GM19240 (cell line): ENCODE data around the gene ZBTB46.
"Not testable (repeated sequence)": the region's sequence is repeated elsewhere in the genome, so short reads cannot be mapped to it uniquely, and the experiment has no call there.

Experiments
- DNase-seq: peaks from one replicate; pipeline ENCODE4 v3.0.0; 2011; ENCODE audit warnings: low spot score; ENCODE audit not compliant: insufficient read length

The ZBTB46 gene

DNA sequence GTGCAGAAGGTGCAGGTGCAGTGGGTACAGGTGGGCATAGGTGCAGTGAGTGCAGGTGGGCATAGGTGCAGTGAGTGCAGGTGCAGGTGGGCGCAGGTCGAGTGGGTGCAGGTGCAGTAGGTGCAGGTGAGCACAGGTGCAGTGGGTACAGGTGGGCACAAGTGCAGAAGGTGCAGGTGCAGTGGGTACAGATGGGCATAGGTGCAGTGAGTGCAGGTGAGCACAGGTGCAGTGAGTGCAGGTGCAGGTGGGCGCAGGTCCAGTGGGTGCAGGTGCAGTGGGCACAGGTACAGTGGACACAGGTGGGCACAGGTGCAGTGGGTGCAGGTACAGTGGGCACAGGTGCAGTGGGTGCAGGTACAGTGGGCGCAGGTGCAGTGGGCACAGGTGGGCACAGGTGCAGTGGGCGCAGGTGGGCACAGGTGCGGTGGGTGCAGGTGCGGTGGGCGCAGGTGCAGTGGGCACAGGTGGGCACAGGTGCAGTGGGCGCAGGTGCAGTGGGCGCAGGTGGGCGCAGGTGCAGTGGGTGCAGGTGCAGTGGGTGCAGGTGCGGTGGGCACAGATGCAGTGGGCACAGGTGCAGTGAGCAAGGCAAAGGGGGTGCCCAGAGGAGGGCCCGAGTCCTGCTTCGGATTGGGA, 15.3 kb downstream of the ZBTB46 start:
- no peak for DNase-seq

DNA sequence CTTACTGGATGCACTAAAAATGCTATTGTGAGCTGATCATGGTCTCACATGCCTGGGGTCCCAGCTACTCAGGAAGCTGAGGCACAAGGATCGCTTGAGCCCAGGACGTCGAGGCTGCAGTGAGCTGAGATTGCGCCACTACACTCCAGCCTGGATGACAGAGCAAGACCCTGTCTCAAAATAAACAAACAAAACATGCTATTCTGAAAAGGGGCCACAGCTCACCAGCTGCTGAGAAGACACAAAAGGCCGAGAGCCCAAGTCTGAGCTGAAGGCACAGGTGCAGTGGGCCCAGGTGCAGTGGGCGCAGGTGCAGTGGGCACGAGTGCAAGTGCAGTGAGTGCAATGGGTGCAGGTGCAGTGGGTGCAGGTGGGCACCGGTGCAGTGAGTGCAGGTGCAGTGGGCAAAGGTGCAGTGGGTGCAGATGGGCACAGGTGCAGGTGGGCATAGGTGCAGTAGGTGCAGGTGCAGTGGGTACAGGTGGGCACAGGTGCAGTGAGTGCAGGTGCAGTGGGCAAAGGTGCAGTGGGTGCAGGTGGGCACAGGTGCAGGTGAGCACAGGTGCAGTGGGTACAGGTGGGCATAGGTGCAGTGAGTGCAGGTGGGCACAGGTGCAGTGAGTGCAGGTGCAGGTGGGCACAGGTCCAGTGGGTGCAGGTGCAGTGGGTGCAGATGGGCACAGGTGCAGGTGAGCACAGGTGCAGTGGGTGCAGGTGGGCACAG, 16.0 kb downstream of the ZBTB46 start:
- no peak for DNase-seq

DNA sequence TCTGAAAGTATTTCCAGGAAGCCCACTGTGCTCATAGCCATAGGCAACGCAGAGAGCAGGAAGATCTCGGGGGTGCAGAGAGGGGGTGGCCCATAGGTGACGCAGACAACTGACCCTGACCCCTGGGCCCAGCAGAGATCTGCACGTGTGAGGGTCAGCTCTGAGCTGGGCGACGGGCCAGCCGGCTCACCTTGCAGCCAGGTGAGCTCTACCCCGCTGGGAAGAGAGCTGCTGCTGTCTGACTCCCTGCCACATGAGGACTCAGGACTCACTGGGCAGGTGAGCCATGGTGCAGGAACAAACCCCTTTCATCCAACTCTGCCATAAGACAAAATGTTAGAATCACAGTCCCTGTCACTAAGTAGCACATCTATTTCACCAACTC, 19.6 kb downstream of the ZBTB46 start:
- DNase-seq, result no peak

DNA sequence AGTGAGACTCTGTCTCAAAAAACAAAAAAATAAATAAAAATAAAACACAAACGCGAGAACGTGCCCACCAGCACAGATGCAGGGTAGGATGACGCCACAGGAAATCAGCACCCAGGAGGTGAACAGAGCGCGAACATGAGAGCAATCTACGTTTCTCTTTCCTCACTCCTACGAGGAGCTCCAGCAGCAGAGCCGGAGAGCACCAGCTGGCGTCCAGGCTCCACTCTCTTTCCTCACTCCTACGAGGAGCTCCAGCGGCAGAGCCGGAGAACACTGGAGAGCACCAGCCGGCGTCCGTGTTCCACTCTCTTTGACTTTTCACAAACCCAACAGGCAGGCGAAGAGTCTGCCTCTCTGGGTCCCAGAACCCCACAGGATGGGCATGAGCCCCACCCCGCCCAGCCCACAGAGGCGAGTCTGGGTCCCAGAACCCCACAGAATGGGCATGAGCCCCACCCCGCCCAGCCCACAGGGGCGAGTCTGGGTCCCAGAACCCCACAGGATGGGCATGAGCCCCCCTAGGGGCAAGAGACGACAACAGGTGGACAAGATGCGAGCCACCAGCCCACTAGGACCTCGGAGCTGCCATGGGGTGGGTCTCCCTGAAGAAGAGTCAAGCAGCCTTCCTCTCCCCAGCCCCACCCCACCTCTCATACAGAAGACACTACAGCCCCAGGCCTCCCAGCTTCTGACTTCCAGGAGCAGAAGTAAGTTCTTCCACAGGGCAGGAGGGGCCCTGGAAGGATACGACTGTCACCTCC, 20.2 kb downstream of the ZBTB46 start:
- no peak for DNase-seq

- no peak for DNase-seq
These were observed 21.2 kb downstream of the ZBTB46 start for GRCh38 chr20:63809856-63810255.

GRCh38 chr20:63808964-63809674, 21.9 kb downstream of the ZBTB46 start:
- DNase-seq, result no peak

DNA sequence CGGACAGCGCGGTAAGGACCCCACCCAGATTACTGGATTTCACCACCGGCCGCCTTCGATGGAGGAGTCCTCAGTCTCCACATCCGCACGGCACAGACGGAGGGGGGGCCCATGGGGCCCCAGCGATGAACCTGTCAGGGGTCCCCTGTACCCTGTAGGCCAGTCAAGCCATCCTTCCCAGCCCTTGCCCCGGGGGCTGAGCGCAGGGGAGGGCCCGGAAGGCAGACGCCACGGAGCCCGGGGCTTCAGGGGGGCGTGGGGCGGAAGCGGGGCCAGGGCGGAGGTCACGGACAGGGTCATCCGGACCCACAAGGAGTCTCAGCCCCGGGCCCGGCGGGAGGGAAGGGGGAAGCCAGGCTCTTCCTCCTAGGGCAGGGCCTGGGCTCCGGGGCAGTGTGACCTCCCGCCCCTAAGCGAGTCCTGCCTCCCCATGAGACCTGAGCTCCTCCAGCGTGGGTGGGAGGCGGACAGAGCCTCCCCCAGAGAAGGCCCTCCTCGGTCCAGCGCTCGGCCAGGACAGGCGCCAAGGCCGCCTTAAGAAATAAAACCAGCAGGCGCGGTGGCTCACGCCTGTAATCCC, 22.8 kb downstream of the ZBTB46 start:
- no peak for DNase-seq

- no peak for DNase-seq
These were observed 23.4 kb downstream of the ZBTB46 start for GRCh38 chr20:63807654-63808053.

DNA sequence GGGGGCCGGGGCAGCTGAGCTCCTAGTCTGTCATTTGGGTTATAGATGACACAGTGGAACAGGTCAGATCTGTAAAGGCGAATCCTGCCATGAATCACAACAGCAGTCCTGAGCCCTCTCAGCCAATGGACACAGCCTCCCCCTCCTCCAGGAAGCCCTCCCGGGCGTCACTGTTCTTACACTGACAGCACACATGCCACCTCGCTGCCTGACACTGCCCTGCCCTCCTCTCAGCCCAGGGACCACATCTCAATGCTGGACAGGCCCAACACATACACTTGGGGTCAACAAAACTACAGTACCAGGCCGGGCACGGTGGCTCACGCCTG, 26.8 kb downstream of the ZBTB46 start:
- DNase-seq, result no peak

DNA sequence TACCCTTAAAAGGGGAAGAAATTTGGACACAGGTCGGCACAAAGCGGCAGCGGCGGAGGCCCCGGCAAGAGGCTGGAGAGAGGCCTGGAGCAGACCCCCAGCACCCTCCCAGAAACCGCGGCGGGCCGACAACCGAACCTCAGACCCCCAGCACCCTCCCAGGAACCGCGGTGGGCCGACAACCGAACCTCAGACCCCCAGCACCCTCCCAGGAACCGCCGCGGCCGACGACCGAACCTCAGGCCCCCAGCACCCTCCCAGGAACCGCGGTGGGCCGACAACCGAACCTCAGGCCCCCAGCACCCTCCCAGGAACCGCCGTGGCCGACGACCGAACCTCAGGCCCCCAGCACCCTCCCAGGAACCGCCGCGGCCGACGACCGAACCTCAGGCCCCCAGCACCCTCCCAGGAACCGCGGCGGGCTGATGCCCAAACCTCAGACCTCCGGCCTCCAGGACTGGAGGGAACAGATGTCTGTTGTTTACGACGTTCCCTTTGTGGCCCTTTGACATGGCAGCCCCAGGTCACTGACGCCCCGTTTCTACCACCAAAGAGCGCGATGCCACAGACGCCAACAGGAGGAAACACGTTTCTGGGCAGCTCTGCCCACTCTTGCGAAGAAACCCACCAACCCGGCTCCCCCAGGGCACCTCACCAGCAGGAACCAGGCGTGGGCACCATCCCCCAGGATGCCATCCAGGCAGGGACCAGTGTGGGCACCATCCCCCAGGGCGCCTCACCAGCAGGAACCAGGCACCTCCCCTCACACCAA, 28.4 kb downstream of the ZBTB46 start:
- no peak for DNase-seq

DNA sequence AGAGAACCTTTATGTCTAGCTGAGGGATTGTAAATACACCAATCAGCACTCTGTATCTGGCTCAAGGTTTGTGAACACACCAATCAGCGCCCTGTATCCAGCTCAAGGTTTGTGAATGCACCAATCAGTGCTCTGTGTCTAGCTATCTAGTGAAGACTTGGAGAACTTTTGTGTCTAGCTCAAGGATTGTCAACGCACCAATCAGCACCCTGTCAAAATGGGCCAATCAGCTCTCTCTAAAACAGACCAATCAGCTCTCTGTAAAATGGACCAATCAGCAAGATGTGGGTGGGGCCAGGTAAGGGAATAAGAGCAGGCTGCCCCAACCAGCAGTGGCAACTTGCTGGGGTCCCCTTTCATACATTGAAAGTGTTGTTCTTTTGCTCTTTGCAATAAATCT, 29.9 kb downstream of the ZBTB46 start:
- not testable (repeated sequence) for DNase-seq

DNA sequence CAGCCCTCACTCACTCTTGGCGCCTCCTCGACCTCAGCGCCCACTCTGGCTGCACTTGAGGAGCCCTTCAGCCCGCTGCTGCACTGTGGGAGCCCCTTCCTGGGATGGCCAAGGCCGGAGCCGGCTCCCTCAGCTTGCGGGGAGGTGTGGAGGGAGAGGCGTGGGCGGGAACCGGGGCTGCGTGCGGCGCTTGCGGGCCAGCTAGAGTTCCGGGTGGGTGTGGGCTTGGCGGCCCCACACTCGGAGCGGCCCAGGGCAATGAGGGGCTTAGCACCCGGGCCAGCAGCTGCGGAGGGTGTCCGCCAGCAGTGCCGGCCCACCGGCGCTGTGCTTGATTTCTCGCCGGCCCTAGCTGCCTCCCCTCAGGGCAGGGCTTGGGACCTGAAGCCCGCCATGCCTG, 30.7 kb downstream of the ZBTB46 start:
- not testable (repeated sequence) for DNase-seq

DNA sequence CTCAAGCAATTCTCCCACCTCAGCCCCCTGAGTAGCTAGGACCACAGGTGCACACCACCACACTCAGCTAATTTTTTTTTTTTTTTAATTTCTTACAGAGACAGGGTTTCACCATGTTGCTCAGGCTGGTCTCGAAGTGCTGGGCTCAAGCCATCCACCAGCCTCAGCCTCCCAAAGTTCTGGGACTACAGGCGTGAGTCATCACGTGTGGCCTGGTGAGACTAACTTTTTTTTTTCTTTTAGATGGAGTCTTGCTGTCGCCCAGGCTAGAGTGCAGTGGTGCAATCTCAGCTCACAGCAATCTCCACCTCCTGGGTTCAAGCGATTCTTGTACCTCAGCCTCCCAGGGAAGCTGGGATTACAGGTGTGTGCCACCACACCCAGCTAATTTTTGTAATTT, 31.9 kb downstream of the ZBTB46 start:
- not testable (repeated sequence) for DNase-seq

GRCh38 chr20:63797175-63797574, 33.9 kb downstream of the ZBTB46 start:
- not testable (repeated sequence) for DNase-seq

GRCh38 chr20:63795178-63795830, 35.8 kb downstream of the ZBTB46 start:
- no peak for DNase-seq

GRCh38 chr20:63794614-63795013, 36.5 kb downstream of the ZBTB46 start:
- DNase-seq, result no peak

GRCh38 chr20:63792866-63793265, 38.2 kb downstream of the ZBTB46 start:
- no peak for DNase-seq

DNA sequence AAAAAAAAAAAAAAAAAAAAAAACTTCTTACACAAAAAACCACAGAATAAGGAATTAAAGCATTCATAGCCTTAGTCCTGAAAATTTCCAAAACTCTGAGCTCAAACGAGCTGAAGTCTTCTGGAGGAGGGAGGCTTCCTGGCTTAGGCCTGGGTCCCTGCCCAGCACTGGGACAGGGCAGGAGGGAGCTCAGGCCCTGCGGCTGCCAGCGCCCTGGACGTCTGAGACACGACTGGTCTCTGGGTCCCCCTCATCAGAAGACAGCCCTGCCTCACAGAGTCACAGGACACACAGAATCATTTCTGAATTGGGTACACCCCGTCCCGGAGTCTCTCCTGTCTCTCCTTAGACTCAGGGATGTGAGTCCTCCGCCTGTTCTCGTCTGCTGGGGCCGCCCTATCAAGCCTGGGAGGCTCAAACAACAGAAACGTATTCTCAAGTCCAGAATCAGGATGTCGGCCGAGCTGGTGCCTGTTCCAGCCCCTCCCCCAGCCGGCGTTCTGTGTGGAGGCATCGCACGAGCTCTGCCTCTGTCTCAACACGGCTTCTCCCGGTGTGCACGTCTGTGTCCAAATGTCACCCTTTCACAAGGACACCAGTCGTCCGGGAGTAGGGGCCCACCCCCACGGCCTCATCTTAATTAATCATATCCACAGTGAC, 39.4 kb downstream of the ZBTB46 start:
- DNase-seq, result no peak

GRCh38 chr20:63790572-63791168, 40.4 kb downstream of the ZBTB46 start:
- DNase-seq, result no peak
